ENCODE results near the gene MAN1B1.

GRCh38 chr9:137112564-137113384 lies 26.0 kb downstream of the MAN1B1 start:
- TF ChIP-seq, protein P1, sequence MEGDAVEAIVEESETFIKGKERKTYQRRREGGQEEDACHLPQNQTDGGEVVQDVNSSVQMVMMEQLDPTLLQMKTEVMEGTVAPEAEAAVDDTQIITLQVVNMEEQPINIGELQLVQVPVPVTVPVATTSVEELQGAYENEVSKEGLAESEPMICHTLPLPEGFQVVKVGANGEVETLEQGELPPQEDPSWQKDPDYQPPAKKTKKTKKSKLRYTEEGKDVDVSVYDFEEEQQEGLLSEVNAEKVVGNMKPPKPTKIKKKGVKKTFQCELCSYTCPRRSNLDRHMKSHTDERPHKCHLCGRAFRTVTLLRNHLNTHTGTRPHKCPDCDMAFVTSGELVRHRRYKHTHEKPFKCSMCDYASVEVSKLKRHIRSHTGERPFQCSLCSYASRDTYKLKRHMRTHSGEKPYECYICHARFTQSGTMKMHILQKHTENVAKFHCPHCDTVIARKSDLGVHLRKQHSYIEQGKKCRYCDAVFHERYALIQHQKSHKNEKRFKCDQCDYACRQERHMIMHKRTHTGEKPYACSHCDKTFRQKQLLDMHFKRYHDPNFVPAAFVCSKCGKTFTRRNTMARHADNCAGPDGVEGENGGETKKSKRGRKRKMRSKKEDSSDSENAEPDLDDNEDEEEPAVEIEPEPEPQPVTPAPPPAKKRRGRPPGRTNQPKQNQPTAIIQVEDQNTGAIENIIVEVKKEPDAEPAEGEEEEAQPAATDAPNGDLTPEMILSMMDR (conservative IDR thresholded peaks at IDR 0.05 in 1 of 2, IDR thresholded peaks at IDR 0.05 in 1 of 2; ENCODE audit: low read depth in 1 of 2, low read length in 2 of 2) = no peak
- no peak for TF ChIP-seq EZH2 (IDR thresholded peaks at IDR 0.05; ENCODE audit: low read length, missing control alignments)

Measured in fibroblast of lung (primary cell).